ENCODE measurements around the gene LRRC2. TPM values are rescaled to one million over a fixed set of nuclear protein-coding genes. Genes with fewer than 3 reads are reported as not detected.

LRRC2 gene
- total and polyA plus RNA-seq, 8 donors, result 1.0 to 4.6 (median 1.8) TPM; not detected in 1

GRCh38 chr3:46466273-46466672, 99.8 kb downstream of the LRRC2 start:
- TF ChIP-seq CTCF (IDR thresholded peaks at IDR 0.05), result no peak
- no peak for TF ChIP-seq EP300 (IDR thresholded peaks at IDR 0.05)
- peak in 1 of 3 donors; percentile 28 for TF ChIP-seq POLR2AphosphoS5 (IDR thresholded peaks at IDR 0.05)
- Histone ChIP-seq H3K27ac (peak overlapping the region in 3 of 5 donors; percentile 15 to 44 (median 36)), H3K4me1 (peaks cover 13 to 54% (median 29%) of the 10 kb centered on the region in 4 donors), H3K36me3 (no peaks in the 10 kb centered on the region), H3K4me3 (no peak overlapping the region), H3K9me3 (no peaks in the 10 kb centered on the region), H3K27me3 (peaks cover 0 to 32% (median 8%) of the 10 kb centered on the region in 3 donors)
- peak in 1 of 2 donors; percentile 84 for DNase-seq
- intact Hi-C loops (cut with DNase I; ENCODE audit: low total_unique reads), result no loop called here

Other genes starting within 250 kb of the LRRC2 start
- gene CCR2, start 212.2 kb downstream of the LRRC2 start, total RNA-seq, result 1 to 10 TPM in 1 of 5 donors, under 1 TPM in 1, not detected in 3; 0.37 to 2.5 TPM
- gene CCR2, start 212.2 kb downstream of the LRRC2 start, polyA plus RNA-seq, result under 1 TPM; 0.45 to 0.81 (median 0.61) TPM
- gene CCR5, start 195.4 kb downstream of the LRRC2 start, total RNA-seq, result 1 to 10 TPM in 1 of 5 donors, under 1 TPM in 1, not detected in 3; 0.18 to 9.4 TPM
- gene CCR5, start 195.4 kb downstream of the LRRC2 start, polyA plus RNA-seq, result 1 to 10 TPM in 1 of 3 donors, under 1 TPM in 2; 0.44 to 2.0 (median 0.68) TPM
- 1 to 10 TPM in 2 of 5 donors, not detected in 3; 2.8 to 5.2 TPM for gene CCRL2, start 159.0 kb downstream of the LRRC2 start, total RNA-seq
- gene CCRL2, start 159.0 kb downstream of the LRRC2 start, polyA plus RNA-seq, result 1 to 10 TPM in 2 of 3 donors, under 1 TPM in 1; 0.76 to 2.0 (median 1.5) TPM
- gene LTF, start 101.4 kb downstream of the LRRC2 start, total RNA-seq, result 100 to 1,000 TPM in 2 of 5 donors, 10 to 100 TPM in 2, under 1 TPM in 1; 0.58 to 275 (median 22.4) TPM
- 1,000 to 10,000 TPM in 1 of 3 donors, 100 to 1,000 TPM in 1, 1 to 10 TPM in 1; 8.1 to 1,112 (median 398) TPM for gene LTF, start 101.4 kb downstream of the LRRC2 start, polyA plus RNA-seq
- gene RTP3, start 68.3 kb downstream of the LRRC2 start, total RNA-seq, result not detected
- gene RTP3, start 68.3 kb downstream of the LRRC2 start, polyA plus RNA-seq, result not detected
- gene FAM240A, start 46.2 kb upstream of the LRRC2 start, total RNA-seq, result not detected
- gene FAM240A, start 46.2 kb upstream of the LRRC2 start, polyA plus RNA-seq, result not detected
- gene ALS2CL, start 127.4 kb upstream of the LRRC2 start, total RNA-seq, result 100 to 1,000 TPM in 1 of 5 donors, 10 to 100 TPM in 4; 10.8 to 107 (median 50.0) TPM
- 100 to 1,000 TPM in 1 of 3 donors, 1 to 10 TPM in 2; 5.3 to 103 (median 9.3) TPM for gene ALS2CL, start 127.4 kb upstream of the LRRC2 start, polyA plus RNA-seq
- gene TMIE, start 135.1 kb upstream of the LRRC2 start, total RNA-seq, result under 1 TPM in 1 of 5 donors, not detected in 4; 0.55 TPM
- 1 to 10 TPM in 1 of 3 donors, under 1 TPM in 1, not detected in 1; 0.46 to 1.0 TPM for gene TMIE, start 135.1 kb upstream of the LRRC2 start, polyA plus RNA-seq
- gene PRSS50, start 151.6 kb upstream of the LRRC2 start, total RNA-seq, result under 1 TPM in 1 of 5 donors, not detected in 4; under 0.01 TPM
- gene PRSS50, start 151.6 kb upstream of the LRRC2 start, polyA plus RNA-seq, result under 1 TPM in 1 of 3 donors, not detected in 2; 0.10 TPM